Suppressor macrophage treated with lipopolysaccharide for 1 hour (primary cell): ENCODE measurements around the gene DCDC2C.
A peak's percentile ranks its signal among the peaks of the same experiment; 100 is the strongest.

Experiments used
- DNase-seq, 3 donors: peaks; one replicate each; pipeline ENCODE4 v3.0.0-alpha.2; 2020 to 2022

The DCDC2C gene

GRCh38 chr2:3674066-3674845, 29.1 kb upstream of the DCDC2C start:
- DNase-seq, result no peak

GRCh38 chr2:3675687-3676086, 27.7 kb upstream of the DCDC2C start:
- DNase-seq, result no peak

GRCh38 chr2:3677436-3677835, 25.9 kb upstream of the DCDC2C start:
- no peak for DNase-seq

GRCh38 chr2:3678212-3678611, 25.2 kb upstream of the DCDC2C start:
- no peak for DNase-seq

GRCh38 chr2:3679180-3679579, 24.2 kb upstream of the DCDC2C start:
- no peak for DNase-seq

DNA sequence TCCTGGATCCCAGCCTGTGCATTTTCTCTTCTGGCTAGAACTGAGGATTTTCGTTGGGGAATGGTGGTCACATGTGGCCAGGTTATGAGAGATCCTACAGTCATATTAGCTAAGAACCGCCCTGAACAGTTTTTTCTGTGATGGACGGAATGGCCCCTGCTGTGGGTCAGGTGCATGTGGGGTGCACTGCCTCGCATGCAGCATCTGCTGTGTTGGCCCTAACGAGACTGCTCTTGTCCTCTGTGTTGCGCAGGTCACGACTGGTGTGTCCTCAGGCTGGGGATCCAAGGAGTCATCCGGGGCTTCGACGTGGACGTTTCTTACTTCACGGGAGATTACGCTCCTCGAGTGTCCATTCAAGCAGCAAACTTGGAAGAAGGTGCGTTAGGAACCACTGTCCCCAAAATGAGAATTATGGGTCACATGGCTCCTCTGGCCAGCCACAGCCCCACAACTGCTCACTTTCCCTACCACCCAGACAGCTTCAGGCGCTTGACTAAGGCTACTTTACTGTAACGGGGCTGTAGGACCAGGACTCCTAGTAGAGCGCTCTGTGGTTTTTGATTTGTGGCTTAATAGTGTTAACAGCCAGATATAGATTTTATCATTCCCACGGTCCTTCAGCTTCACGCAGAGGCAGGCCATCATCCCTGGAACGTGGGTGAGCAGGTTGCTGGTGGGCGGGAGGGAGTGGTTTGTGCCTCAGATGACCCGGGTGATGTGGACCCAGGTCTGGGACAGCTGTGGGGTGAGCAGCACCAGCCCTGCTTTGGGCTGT, 23.6 kb upstream of the DCDC2C start:
- DNase-seq, result no peak

DNA sequence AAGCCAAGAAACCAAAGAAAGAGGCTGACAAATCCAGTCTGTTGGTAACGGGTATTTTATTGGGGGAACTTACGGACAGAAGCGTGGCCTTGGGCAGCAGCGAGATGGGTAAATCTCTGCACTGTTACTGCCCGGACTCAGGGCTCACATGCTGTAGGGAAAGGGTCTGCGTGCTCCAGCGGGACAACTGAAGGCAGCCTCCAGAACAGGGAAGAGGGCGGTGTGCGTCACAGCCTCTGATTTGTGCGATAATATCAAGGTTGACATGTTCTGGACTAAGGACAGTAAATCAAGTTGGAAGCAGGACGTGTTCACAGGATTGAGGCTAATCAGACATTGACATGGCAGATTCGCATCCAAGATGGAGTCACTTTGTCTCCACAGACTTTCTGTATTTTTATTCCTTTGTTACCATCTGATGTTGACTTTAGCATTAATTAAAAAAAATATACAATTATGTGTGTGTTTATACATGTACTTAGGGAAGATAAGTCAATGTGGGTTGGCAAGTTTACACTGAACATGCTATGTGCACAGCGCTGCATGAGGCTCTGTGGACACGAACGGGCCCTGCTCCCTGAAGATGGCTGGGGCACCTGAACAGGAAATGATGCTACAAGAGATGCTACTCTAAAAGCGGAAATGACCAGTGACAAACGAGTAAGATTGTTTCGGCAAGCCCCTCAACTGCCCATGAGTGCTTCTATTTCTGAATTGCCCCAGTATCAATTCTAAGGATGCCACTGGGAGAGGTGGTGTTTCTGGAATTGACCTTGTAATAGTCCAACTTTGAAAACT, 22.6 kb upstream of the DCDC2C start:
- no peak for DNase-seq

DNA sequence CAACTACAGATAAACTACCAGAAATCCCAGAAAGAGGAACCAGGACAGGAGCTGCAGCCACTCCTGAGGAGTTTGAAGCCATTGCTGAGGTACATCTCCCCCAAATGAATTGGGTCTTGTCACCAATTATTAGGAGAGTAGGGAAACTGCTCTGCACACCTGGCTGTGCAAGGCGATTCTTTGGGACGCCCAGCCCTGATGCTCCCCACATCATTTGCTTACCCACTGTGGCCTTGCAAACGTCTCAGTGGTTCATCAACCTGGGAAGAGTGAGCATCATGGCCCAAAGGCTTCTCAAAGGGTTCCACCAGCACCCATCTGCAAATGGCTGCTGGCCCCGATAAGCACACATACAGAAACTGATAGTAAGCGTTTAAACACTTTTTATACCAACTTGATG, 21.8 kb upstream of the DCDC2C start:
- DNase-seq, result no peak

DNA sequence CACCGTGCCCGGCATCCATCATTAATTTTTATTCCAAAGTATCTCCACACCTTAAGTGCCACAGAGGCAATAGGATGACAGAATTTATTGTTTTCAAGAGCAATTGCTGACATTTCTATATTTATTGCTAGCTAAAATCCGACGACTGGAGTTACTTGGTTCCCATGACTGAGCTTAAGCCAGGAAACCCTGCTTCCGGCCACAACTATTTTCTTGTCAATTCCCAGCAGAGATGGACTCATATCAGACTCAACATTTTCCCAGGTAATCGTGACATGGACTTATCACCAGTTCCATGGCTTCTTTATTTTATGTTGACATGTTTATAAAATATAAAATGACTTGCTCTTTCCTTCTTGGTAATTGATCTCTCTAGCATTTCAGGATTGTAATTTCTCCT, 20.6 kb upstream of the DCDC2C start:
- DNase-seq, result no peak

- DNase-seq, result no peak
These were observed 19.5 kb upstream of the DCDC2C start for GRCh38 chr2:3683748-3684454.

GRCh38 chr2:3689998-3690748, 13.2 kb upstream of the DCDC2C start:
- DNase-seq, result no peak

DNA sequence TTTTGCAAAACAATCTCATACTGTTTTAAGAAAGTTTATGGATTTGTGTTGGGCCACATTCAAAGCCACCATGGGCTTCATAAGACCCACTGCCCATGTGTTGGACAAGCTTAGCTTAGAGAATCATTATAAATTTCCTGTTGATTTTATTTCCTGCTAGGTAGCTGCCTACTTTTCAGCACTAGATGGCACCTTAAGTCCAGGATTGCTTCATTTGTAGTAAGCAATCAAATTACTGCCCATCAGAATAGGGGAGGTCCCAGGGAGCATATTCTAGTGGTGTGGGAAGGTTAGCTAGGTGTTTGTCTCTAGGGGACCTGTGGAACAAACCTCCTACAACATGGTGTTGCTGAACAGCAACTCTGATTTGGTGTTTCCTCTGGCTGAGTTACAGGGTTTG, 11.0 kb upstream of the DCDC2C start:
- peak in 1 of 3 donors; percentile 3 for DNase-seq

DNA sequence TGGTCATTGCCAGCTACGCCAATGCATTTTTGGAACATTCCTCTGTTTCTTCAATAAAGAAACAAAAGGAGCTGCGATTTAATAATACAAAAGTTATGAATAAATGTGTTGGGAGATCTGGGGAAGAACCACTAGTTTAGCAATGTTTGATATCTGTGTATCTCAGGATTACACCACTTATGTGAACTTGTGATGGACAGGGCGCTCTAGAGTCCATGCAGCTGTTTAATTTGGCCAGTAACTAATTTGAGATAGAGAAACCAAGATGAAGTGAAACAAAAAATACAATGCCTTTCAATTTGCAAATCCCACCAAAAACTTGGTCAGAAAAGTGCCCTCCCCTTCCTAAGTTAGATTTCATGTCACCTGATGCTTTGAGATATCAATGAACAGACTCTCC, 6.8 kb upstream of the DCDC2C start:
- DNase-seq, result no peak

- no peak for DNase-seq
These were observed 2.3 kb upstream of the DCDC2C start for GRCh38 chr2:3701071-3701470.

DNA sequence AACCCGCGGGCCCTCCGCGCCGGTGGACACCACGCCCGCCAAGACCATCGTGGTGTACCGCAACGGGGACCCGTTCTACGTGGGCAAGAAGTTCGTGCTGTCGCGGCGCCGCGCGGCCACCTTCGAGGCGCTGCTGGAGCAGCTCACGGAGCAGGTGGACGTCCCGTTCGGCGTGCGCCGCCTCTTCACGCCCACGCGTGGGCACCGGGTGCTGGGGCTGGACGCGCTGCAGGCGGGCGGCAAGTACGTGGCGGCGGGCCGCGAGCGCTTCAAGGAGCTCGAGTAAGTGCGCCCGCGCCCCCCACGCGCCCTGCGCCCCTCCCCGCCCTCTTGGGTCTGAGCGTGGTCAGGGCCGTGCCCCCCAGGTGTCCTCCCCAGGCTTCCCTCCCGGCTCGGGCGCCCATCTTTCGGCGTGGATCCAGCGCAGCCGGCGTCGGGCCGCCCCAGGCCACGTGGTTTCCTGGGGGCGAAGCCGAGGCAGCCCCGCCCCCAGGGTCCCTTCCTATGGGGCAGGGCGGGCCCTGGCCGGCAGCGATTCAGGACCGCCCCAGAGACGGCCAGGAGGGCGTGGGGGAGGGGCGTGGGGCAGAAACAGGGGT, 481 bp downstream of the DCDC2C start:
- DNase-seq, result no peak

GRCh38 chr2:3704692-3705091, 1.3 kb downstream of the DCDC2C start:
- DNase-seq, result no peak

GRCh38 chr2:3705782-3706181, 2.4 kb downstream of the DCDC2C start:
- no peak for DNase-seq

DNA sequence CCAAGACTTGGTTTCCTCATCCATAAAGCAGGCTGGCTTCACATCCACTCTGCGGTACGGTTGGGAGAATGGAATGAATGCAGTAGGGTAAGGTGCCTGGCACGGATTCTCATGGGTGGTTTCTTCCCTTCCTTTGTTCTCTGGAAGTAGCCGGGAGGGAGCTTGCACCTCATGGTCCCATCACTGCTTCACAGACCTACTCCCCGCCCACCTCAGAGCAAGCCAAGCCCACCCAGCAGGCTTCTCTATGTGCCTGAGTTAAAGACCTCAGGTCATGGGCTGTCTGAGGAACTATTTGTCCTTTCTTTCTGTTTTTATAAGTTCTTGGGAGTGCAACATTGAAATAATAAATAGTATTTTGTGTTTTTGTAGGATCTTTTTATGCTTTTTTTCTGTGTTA, 3.5 kb downstream of the DCDC2C start:
- DNase-seq, result no peak

GRCh38 chr2:3708576-3708975, 5.2 kb downstream of the DCDC2C start:
- no peak for DNase-seq

GRCh38 chr2:3709225-3709624, 5.8 kb downstream of the DCDC2C start:
- DNase-seq, result no peak

DNA sequence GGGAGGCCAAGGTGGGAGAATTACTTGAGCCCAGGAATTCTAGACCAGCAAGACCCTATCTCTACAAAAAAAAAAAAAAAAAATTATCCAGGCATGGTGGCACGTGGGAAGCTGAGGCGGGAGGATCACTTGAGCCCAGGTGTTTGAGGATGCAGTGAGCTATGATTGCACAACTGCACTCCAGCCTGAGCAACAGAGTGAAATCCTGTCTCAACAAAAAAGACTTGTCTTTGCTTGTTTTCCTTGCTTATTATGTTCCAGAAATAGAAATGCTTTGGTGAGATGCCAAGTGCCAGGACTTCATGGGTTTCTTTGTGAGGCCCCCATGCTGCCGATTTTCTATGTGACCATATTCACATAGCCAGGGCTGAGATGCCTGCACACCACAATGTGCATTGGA, 9.0 kb downstream of the DCDC2C start:
- no peak for DNase-seq
